Activated B cell treated with CpG ODN at 0.5 μM for 24 hours (primary cell): Measurements from ENCODE around the gene JAZF1. TPM values are rescaled to one million over a fixed set of nuclear protein-coding genes. Genes with fewer than 3 reads are reported as not detected.

ENCODE experiments used
- ATAC-seq: fragments of 200-7000 bp; cut with Tn5 transposase; one replicate; pipeline ENCODE4 v1.10.0; 2021; ENCODE audit warnings: low read depth, mild to moderate bottlenecking, moderate library complexity
- CTCF ChIA-PET: fragments of 350-600 bp; sonication (Branson Sonifier 250); formaldehyde crosslinking; loops from one replicate; lab custom pipeline; 2021; ENCODE audit warnings: antibody characterized with exemption; lab: Charles Lee
- POLR2A ChIA-PET: fragments of 350-600 bp; sonication (Branson Sonifier 250); formaldehyde crosslinking; loops from one replicate; lab custom pipeline; 2021; ENCODE audit warnings: antibody characterized with exemption; lab: Charles Lee
- DNase-seq: peaks from one replicate; pipeline ENCODE4 v3.0.0; 2022
- H3K27ac Mint-ChIP-seq: one replicate; pipeline ENCODE4 v1.8.0; 2020; ENCODE audit warnings: mixed read lengths
- H3K27me3 Mint-ChIP-seq: one replicate; pipeline ENCODE4 v1.8.0; 2021; ENCODE audit warnings: mixed read lengths
- H3K36me3 Mint-ChIP-seq: one replicate; pipeline ENCODE4 v1.8.0; 2021; ENCODE audit warnings: low read depth, mixed read lengths
- H3K4me1 Mint-ChIP-seq: one replicate; pipeline ENCODE4 v1.8.0; 2021; ENCODE audit warnings: mixed read lengths
- H3K4me3 Mint-ChIP-seq: one replicate; pipeline ENCODE4 v1.8.0; 2020; ENCODE audit warnings: mild to moderate bottlenecking, mixed read lengths
- H3K9me3 Mint-ChIP-seq: one replicate; pipeline ENCODE4 v1.8.0; 2020; ENCODE audit warnings: mixed read lengths
- CTCF ChIP-seq: fragments of 200-600 bp; IDR thresholded peaks from one replicate; pipeline ENCODE4 v1.8.0; 2022; ENCODE audit warnings: antibody characterized with exemption, mild to moderate bottlenecking
- intact Hi-C: fragments of 100-400 bp; cut with micrococcal nuclease; formaldehyde crosslinking; loops from one replicate; pipeline ENCODE4 v1.15.1; 2024
- total RNA-seq: library from RNA; stranded (reverse); gene quantifications from 2 replicates; pipeline ENCODE4 v1.2.3, GENCODE V29; 2022

JAZF1 gene
- total RNA-seq, 1 donor from 2014 or later, result 54.8 TPM

- intact Hi-C loops, result no loop called here
- no peak for ATAC-seq
- H3K36me3 Mint-ChIP-seq, result peaks cover 52% of the 10 kb centered on the region
- H3K4me3 Mint-ChIP-seq, result no peak overlapping the region
- TF ChIP-seq CTCF, result no peak
- no peaks in the 10 kb centered on the region for H3K27me3 Mint-ChIP-seq
- DNase-seq, result no peak
- H3K9me3 Mint-ChIP-seq, result no peaks in the 10 kb centered on the region
- ChIA-PET CTCF (no interaction called here), POLR2A (no interaction called here)
- no peaks in the 10 kb centered on the region for H3K4me1 Mint-ChIP-seq
- H3K27ac Mint-ChIP-seq, result no peak overlapping the region
Measured at GRCh38 chr7:27804139-27804538, 376.5 kb downstream of the JAZF1 start.

DNA sequence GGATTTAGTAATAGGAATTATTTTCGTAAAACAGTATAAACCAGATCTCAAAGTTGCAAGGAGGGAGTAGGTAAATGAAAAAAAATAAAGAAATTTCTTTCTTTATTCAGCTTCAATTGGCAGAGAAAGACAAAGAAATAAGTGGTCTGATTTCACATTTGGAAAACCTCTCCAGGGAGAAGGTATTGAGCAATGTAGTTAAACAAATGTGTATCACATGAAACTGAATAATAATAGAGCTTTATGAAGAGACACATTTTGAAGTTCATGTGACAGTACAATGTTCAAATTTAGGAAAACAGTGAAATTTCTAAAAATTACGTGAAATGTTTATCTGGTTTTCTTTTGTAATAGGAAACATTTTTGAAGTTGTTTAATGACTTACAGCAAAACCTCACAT is 377.6 kb downstream of the JAZF1 start:
- Mint-ChIP-seq H3K9me3 (no peaks in the 10 kb centered on the region), H3K36me3 (peaks cover 52% of the 10 kb centered on the region), H3K4me1 (no peaks in the 10 kb centered on the region), H3K27ac (no peak overlapping the region), H3K27me3 (no peaks in the 10 kb centered on the region), H3K4me3 (no peak overlapping the region)
- intact Hi-C loops, result no loop called here
- ChIA-PET CTCF (no interaction called here), POLR2A (no interaction called here)
- no peak for DNase-seq
- no peak for ATAC-seq
- TF ChIP-seq CTCF, result no peak

GRCh38 chr7:27799212-27799611 is 381.4 kb downstream of the JAZF1 start:
- TF ChIP-seq CTCF, result no peak
- peaks cover 69% of the 10 kb centered on the region for H3K36me3 Mint-ChIP-seq
- no peak for ATAC-seq
- no peaks in the 10 kb centered on the region for H3K4me1 Mint-ChIP-seq
- intact Hi-C loops, result no loop called here
- ChIA-PET CTCF (no interaction called here), POLR2A (interaction anchor here (0.6 kb wide), 1 partner anchor 1030 kb away, joined by 3 read pairs; no protein-coding TSS in a partner anchor)
- H3K4me3 Mint-ChIP-seq, result no peak overlapping the region
- H3K27me3 Mint-ChIP-seq, result no peaks in the 10 kb centered on the region
- no peak overlapping the region for H3K27ac Mint-ChIP-seq
- H3K9me3 Mint-ChIP-seq, result no peaks in the 10 kb centered on the region
- DNase-seq, result no peak

DNA sequence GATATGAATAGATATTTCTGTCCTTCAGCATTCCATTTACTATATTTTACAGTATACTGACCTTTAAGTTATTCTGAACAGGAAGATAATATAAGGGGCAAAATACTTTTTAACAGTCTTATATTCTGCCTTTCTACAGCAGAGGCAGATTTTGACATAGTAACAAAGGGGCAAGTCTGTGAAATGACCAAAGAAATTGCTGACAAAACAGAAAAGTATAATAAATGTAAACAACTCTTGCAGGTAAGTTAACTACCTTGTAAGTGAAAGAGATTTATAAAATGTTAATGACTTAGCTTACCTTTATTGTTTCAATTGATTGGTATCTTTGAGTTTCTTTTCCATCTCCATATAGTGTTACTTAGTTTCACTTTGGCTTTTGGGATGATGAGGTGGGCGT is 384.6 kb downstream of the JAZF1 start:
- no peaks in the 10 kb centered on the region for H3K27me3 Mint-ChIP-seq
- ChIA-PET CTCF (no interaction called here), POLR2A (no interaction called here)
- H3K9me3 Mint-ChIP-seq, result no peaks in the 10 kb centered on the region
- no peak for TF ChIP-seq CTCF
- no peaks in the 10 kb centered on the region for H3K4me1 Mint-ChIP-seq
- H3K36me3 Mint-ChIP-seq, result peaks cover 73% of the 10 kb centered on the region
- H3K27ac Mint-ChIP-seq, result no peak overlapping the region
- DNase-seq, result no peak
- intact Hi-C loops, result no loop called here
- no peak overlapping the region for H3K4me3 Mint-ChIP-seq
- no peak for ATAC-seq

DNA sequence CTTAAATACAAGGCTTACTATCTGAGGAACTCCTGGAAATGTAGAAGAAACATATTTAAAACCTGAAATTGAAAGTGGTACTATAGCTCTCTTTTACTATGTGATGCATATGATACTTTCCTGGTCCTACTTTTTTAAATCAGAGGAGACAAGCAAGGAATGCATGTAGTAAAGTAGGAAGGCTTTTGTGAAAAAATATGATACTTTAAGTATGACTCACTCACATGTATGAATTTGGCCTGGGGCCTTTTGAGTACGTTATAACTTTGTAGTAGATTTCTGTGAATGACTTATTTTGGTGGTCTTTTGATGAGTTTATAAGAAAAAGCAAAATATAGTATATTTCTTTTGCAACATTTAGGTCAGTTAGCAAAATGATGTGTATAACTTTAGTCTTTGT is 386.8 kb downstream of the JAZF1 start:
- no peak for ATAC-seq
- ChIA-PET POLR2A (no interaction called here), CTCF (no interaction called here)
- no peak overlapping the region for H3K4me3 Mint-ChIP-seq
- intact Hi-C loops, result no loop called here
- no peaks in the 10 kb centered on the region for H3K27me3 Mint-ChIP-seq
- H3K9me3 Mint-ChIP-seq, result no peaks in the 10 kb centered on the region
- no peak for DNase-seq
- no peak for TF ChIP-seq CTCF
- no peak overlapping the region for H3K27ac Mint-ChIP-seq
- no peaks in the 10 kb centered on the region for H3K4me1 Mint-ChIP-seq
- H3K36me3 Mint-ChIP-seq, result peaks cover 74% of the 10 kb centered on the region
